GM21390 (cell line): ENCODE results near the gene BATF.

ENCODE experiments used
- ATAC-seq: cut with Tn5 transposase; IDR thresholded peaks from one replicate; pipeline ENCODE4 v1.9.1; 2021; ENCODE audit not compliant: unreplicated experiment

BATF gene

DNA sequence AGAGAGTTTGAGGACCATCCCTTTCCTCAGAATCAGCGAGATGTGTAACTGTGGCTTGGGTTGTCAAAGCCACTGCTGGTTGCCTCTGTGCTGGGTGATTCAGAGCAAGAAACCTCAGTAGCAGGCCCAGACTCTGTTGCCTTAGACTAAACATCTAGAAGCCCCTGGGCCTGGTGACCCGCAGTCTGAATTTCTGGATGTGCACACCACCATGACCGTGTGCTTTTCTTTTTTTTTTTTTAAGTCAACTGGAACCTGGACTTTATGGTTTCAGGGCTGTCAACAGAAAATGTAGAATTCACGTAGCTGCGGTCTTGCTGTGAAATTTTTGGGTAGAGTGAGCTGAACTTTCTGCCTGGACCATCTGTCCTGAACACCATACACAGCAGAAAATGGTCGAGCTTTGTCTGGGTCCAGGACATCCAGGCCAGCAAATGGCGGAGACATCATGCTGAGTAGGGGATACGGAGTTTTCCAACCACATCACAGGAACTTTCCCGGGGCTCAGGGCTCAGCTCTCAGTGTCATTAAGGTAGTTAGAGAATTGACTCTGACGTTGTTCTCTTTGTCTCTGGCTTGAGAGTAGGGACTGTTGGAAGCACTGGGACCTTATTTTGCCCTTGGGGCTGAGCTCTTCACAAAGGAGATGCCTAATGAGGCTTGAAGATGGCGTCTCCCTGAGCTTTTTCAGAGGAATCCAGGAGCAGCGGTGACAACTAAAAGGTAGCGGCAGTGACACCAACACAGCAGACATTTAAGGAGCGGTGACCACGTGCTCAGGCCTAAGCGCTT is 23.0 kb upstream of the BATF start:
- peak; percentile 69 for ATAC-seq

DNA sequence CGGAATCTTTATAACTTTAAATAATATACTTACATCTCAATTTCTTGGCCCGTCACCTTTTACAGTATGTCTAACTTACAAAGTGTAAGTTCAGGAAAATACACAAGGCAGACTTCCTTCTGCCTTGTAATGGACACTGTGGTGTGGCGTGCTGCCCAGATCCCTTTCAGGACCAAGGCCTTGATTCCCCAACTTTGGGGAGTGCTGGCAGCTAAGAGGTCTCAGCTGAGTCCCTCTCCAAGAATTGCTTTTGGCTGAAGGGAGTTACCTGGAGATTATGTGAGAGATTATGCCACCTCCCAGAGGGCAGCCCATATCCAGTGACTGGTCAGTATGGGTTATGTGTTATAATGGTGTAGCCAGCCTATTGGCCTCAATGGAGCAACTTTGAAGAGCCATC is 21.2 kb upstream of the BATF start:
- no peak for ATAC-seq

DNA sequence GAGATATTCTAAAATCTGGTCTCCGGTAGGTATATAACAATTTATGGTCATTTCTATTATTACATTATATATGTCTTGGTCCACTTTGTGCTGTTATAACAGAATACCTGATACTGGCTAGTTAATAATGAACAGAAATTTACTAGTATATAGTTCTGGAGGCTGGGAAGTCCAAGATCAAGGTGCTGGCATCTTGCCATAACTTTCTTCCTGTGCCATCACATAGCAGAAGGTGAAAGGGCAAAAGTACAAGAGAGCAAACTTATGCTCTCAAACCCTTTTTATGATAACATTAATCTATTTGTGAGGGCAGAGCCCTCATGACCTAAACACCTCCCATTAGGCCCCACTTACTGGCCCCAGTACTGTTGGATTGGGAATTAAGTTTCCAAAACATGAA is 17.9 kb upstream of the BATF start:
- no peak for ATAC-seq

DNA sequence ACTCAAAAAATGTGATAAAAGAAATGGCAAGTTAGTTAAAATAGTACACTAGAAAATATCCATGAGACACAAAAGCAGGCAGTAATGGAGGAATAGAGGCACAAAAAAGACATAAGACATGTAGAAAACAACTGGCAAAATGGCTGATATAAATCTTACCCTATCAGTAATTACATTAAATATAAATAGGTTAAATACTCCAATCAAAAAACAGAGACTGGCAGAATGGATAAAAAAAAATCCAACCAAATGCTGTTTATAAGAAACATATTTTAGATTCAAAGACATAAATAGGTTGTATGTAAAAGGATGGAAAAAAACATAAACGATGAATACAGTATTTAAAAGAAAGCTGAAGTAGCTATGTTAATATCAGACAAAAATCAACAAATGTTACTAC is 15.3 kb upstream of the BATF start:
- no peak for ATAC-seq

DNA sequence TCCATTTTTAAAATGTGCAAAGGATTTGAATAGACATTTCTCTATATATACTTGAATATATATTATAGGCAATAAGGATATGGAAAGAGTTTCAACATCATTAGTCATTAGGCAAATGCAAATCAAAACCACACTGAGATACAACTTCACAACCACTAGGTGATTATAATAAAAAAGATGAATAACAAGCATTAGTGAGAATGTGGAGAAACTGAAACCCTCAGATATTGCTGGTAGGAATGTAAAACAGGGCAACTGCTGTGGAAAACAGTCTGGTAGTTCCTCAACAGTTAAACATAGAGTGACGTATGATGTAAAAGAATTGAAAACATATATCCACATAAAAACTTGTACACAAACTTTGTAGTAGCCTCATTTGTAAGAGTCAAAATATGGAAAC is 11.7 kb upstream of the BATF start:
- no peak for ATAC-seq

DNA sequence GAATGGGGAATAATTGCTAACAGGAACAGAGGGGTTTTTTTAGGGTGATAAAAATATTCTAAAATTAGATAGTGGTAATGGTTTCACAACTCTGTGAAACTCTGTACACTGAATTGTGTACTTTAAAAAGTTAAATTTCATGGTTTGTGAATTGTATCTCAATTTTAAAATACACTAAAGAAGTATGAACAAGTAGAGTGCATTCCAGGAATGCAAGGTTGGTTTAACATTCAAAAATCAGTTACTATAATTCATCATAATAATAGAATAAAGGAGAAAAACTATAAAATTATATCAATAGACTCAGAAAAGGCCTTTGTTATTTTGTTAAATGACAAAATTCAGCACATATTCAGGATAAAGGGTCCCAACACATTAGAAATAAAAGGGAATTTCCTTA is 11.1 kb upstream of the BATF start:
- no peak for ATAC-seq

DNA sequence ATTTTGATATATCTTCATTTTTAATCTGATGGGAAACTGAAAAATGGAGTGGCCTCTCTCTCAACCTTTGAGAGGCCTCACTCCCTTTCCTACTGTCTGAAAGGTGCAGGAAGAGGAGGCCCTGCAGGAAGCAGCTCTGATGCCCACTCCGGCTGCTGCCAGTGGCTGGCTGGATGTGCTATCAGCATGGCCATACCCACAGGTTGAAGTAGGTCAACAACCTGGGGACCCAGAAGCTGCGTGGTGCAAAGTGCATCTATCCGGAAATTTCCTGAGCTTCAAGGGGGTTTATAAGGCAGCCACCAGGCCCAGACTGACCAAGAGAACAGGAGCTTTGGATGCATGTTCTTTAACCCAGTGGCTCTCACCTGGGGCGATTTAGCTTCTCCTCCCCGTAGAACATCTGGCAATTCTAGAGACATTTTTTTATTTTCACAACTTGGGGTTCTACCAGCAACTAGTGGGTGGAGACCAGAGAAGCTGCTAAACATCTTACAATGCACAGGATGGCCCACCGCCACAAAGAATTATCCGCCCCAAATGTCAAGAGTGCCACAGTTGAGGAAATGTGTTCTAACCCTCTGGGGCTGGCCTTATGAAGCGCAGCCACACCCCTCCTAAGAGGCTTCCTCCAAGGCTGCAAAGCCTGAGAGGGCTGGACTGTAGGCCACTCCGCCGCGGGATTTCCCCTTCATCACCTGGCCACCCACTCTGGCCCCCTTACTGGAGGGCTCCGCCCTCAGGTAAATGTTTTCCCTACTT is 8.2 kb upstream of the BATF start:
- peak; percentile 37 for ATAC-seq

DNA sequence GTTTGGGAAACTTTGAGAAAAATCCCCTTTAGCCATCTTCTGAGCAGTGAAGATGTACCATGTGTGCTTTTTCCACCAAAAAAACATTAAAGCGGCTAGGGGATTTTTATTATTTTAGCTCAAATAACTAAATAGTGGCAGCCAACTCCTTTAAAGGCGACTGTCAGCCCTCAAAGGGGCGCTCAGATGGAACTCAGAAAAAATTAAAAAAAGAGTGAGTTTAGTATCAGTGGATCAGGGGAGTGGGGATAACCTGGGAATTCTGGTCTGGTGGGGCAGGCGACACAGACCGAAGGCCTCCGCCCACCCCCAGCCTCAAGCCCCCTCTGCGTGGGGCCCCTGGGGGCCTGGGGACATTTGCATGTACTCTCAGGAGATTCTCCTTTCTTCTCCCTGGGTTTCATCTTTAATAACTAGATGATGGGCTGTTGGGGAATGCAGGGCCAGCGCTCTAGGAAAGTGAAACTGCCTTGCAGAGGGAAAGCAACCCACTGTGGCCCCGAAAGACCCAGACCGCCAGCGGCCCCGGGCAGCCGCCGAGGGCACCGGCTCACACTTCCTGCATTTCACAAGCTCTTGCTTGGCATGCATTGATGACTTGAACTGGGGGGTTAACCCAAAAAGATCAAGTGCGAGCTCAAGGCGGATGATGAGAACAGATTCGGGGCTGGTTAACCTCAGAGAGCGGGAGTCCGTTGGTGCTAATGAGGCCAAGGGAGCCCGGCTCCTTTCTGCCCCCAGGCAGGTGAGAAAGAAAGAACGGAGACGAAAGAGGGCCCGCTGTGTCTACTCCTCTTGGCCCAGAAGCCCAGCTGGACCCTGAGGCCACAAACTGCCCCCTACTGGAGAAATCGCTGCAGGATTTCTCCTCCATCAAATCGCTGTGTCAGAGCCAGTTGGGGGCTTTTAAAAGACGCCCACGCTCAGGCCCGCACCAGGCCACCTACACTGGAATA is 7.3 kb upstream of the BATF start:
- ATAC-seq = peak; percentile 58

DNA sequence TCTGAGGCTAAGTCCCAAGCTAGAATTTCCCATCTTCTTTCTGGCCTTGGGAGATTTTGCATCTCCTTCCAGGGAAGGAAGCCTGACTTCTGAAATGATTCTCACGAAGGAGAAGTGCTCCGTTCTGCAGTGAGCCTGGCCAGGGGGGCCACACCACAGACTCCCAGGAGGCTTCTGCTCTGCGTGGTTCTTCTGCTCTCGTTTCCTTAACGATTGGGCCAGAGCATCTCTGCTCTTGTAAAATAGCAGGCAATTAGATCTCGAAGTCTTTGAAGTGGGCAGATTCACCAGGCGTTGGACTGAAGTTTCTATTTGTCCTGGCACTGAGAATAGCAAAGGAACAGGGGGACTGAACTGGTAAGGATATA is 6.7 kb upstream of the BATF start:
- ATAC-seq = peak; percentile 43

DNA sequence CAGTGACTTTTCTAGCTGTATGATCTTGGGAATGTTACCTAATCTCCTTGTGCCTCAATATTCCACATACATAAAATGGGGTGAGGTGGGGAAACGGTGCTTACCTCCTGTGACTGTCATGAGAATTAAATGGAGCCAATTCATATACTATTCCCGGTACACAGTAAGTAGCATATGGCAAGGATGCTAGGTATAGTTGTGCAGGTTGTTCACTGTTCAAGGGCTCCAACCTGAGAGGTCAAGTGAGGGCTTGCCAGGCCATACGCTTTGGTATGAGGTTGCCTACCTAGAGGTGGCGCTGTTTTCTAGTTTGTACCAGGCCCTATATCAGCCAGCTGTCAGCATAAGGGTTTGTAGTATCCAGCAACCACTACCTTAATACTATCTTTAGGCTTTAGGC is 3.6 kb upstream of the BATF start:
- no peak for ATAC-seq

DNA sequence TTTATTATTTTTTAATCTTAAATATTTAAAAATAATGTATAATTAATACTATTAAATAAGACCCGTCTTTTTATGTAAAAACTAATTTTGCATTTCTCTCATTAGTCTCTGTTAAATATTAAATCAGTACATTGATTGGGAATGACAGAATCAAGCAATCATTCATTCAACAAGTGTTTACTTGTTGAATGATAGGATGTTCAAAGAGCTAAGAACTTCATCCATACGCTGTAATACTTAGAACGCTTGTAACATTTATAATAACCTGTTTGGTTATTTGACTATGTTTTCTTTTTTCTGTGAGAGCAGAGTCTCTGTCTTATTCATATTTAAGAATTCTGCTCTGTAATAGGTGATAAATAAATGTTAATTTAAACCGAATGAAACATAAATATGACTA is 2.9 kb upstream of the BATF start:
- ATAC-seq = no peak

DNA sequence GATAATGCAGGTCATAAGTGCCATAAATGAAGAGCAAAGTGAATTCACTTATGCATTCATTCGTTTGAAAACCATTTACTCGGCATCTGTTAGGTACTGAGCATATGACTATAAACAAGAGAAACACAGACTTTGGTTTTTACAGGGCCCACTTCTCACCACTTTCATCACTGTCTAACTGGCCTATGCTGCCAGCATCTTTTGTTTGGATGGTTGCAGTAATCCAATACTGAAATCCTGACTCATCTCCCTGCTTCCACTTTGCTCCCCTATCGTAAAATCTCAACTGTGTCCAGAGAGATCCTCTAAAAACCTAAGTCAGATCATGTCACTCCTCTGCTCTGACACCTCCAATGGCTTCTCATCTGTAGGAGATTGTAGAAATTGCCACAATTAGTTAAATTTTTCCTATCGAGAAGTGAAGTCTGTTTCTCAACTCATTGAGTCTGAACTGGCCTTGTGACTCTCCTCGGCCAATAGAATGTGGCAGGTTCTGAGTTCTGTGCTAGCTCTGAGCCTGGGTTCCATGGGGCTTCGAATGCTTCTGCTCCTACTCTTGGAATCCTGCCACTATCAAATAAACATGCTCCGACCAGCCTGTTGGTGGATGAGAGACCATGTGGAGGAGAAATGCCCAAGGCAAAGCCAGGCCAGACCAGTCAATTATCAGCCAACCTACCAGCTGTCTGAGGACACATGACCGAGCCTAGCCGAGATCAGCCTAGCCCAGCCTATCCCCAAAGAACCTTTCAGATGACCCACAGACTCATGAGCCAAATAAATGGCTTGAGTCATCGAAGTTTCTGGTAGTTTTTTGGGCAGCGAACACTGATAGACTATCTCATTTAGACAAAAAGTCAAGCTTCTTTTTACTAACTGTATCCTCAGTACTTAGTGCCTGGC is 2.2 kb upstream of the BATF start:
- no peak for ATAC-seq

DNA sequence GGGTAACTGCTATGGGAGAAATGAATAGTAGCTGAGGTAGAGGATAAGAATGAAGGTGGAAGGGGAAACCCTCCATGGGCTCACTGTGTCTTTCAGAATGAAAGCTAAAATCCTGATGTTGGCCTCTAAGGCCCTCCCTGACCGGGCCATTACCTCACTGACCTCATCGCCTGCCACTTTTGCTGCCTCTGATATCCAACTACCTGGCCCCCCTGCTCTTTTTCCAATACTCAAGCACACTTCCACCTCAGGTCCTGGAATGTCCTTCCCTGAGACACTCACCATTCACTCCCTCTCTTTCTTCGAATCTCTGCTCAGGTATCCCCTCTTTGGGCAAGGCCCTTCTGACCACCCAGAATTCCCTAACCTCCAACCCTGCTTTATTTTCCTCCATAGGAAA is 1.4 kb upstream of the BATF start:
- ATAC-seq = no peak

DNA sequence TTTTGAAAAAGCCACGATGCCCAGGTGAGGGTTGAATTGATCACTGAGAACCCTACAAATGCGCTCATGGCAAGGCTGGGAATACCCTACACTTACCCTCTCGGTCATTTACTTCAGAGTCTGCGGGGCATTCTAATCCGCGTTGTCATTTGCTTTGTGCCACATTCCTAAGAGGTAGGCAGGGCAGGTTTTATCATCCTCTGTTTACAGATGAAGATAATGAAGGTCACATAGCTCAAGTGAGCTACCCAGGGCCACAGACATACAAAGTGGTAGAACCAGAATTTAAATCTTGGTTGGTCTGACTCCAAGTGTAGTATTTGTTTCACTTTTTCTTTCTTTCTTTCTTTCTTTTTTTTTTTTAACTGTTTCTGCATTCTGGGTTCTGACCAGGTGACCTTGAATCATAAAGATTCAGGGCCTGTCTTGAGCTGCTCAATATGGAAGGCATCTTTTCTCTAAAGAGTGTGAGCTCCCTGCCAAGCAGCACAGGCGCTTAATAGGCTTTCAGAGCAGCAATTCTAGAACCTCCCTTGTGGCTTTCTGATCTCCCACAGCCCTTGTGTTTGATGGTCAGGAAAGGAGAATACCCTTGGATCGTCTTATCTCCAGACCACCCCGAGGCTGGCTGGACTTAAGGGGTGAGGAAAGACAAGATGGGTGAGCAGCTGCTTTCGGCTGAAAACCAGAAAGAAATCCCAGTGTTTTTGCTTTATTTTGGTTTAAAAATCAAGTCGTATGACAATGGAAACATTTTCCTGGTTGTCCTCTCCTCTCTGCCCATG is 662 bp upstream of the BATF start:
- no peak for ATAC-seq

DNA sequence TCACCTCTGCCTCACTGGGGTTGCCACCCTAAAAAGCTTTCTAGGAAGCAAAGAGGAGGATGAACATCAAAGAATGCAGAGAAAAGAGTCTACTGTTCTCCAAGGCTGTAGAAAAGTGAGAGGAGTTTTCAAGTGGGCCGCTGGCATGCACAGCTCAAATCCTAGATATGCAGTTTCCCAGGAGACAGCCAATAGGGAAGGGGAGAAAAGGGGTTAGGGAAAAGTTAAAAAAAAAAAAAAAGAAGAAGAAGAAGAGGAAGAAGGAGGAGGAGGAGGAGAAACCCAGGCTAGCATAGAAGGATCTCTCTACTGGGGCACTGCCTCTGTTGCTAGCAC is 682 bp downstream of the BATF start:
- ATAC-seq = no peak

DNA sequence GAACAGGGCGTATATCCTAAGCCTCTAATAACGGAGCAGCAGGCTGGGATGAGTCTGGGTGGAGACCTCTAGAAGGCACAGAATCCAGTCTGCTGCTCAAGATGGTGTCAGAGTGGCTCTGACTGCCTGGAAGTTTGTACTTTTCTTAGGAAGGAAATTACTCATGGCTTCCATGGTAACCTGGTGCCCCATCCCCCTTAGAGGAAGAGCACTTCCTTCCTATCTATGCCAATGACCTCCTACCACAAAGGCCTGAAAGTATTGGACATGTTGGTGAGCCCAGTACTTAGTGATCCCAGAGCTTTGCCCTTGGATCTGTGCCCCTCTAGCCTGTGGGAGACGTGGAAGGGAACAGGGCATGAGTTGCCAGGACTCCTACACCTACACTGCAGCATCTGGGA is 1.5 kb downstream of the BATF start:
- no peak for ATAC-seq

DNA sequence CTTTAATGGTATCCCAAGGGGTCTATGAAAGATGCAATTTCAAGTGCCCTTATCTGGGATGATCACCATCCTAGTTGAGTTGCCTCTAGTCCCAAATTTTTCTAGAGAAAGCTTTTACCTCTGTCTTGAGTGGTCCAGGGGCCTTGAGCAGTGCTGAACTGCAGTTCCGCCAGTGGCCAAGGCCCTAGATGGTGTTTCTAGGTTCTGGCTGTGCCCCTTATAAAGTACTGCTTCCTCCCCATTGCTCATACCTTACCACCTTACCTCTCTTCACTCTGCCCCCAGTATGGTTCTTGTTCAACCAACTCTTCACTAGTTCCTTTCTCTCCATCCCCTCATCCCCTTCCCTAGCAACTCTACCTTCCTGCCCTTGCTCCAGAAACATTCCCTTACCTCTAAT is 3.7 kb downstream of the BATF start:
- ATAC-seq = no peak

DNA sequence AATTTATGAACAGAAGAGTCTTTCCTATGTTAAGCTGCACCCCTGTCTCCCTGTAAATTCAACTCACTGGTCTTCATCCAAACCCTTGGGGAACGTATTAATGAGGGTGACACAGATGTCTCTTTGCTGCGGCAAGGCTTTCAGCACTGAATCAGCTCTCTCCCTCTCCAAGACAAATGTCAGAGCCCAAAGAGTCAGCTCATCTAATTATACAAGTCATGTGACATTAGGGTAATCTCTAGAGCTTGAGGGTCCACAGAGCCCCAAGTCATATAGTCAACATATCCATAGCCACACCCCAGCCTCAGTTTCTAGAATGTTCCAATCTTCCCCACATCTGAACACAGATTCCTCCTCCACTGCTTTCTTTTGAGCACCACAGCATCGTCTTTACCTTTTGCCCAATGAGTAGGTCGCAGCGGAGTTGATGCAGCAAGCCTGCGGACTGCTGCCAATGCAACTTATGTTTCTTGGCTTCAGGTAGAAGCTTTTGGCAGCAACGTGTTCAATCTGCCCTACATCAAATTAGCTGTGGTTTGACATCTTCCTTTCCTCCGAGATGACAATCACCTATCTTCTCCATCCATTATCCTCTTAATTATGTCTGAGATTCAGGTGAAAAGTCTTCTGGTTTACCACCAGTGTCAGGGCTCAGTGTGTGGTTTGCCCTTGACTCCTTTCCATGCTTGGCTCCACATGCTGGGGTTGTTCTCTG is 5.3 kb downstream of the BATF start:
- no peak for ATAC-seq

DNA sequence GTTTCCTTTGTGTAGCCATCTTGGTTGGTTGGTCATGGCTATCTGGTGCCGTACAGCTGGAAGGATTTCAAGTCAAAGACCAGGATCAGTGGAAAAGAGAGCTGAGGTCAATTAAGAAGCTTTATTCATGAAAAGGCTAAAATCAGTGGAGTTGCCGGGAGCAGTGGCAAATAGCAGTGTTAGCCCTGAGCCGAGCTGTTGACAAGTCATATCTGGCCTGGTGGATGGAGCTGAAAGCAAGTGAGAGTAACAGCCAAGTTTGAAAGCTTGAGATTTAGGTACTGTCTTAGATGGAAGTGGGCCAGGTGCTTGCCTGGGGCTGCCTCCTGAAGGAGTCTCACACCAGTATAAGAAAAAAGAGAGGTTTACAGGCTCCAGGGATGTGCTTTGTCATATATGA is 9.0 kb downstream of the BATF start:
- no peak for ATAC-seq
